Measurements from ENCODE around the gene GNG2. TPM values are rescaled to one million over a fixed set of nuclear protein-coding genes. Genes with fewer than 3 reads are reported as not detected.
A peak's percentile ranks its signal among the peaks of the same experiment; 100 is the strongest.

Gene GNG2
- total and polyA plus RNA-seq, 5 donors from 2014 or later = 145 to 252 (median 203) TPM

DNA sequence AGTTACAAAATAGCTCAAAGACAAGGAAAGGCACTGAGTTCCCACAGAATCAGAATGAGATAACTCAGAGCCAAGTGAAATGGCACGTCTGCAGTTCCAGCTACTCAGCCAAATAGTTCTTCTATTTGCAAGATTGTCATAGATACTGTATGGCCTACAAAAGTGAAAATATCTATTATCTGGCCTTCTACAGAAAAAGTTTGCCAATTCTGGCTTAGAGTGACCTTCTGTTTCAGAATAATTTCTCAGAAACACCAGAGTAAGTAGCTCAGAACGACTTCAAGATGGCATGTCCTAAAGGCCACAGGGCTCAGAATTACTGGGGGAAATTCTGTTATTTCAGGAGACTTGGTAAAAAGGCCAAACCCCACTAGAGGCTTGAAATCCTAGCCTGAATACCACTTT lies 118.3 kb downstream of the GNG2 start:
- Histone ChIP-seq H3K27me3 (ENCODE audit: control insufficient read depth, insufficient read depth, low read length) (no peaks in the 10 kb centered on the region), H3K27ac (ENCODE audit: insufficient read depth, low read length, poor library complexity, severe bottlenecking) (no peak overlapping the region), H3K9me3 (ENCODE audit: control insufficient read depth in 2 of 2, low read length in 2 of 2) (no peaks in the 10 kb centered on the region), H3K4me1 (ENCODE audit: control insufficient read depth, insufficient read depth, low read length, poor library complexity, severe bottlenecking) (peaks cover 7% of the 10 kb centered on the region), H3K4me3 (ENCODE audit: low read depth, low read length) (no peak overlapping the region), H3K36me3 (ENCODE audit: control insufficient read depth, insufficient read depth, low read length) (no peaks in the 10 kb centered on the region)
- DNase-seq (no peak), ATAC-seq (ENCODE audit: low read depth in 2 of 2) (no peak)
- Mint-ChIP-seq H3K27me3 (peaks cover 8% of the 10 kb centered on the region), H3K36me3 (peaks cover under 1% of the 10 kb centered on the region), H3K4me3 (no peak overlapping the region), H3K9me3 (no peaks in the 10 kb centered on the region), H3K27ac (no peak overlapping the region), H3K4me1 (peaks cover 0 to 8% (median 6%) of the 10 kb centered on the region in 4 donors)

DNA sequence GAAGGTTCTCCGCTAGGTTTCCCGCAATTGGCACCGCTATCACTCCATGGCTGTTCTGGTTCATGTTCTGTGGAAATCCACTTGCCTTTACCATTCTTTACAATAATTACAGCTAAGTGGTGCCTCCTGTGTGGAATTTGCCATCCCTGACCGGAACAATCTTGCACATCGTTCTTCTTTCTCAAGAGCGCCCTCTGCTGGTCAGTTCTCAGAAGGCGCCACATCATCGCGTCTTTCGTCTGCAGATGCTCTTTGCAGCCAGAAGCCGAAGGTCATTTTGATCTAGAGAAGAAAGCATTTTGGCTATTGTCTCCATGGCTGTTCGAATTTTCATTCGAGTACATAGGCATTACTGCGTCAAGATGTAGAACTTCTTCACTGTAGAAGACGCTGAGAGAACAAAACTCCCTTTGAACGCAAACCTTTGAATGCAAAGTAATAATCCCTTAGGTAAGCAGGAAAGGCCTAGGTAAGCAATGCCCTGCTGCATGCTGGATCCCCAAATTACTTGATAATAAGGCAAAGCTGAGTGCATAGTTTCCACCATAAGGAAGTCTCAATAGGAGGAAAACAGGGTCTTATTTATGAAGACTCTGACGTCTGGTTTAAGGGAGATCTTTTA lies 118.8 kb downstream of the GNG2 start:
- H3K4me3 Mint-ChIP-seq = no peak overlapping the region
- H3K36me3 ChIP-seq (ENCODE audit: control insufficient read depth, insufficient read depth, low read length) = no peaks in the 10 kb centered on the region
- peaks cover 7% of the 10 kb centered on the region for H3K4me1 ChIP-seq (ENCODE audit: control insufficient read depth, insufficient read depth, low read length, poor library complexity, severe bottlenecking)
- H3K9me3 Mint-ChIP-seq = peaks cover 0 to 2% (median 0%) of the 10 kb centered on the region in 7 donors
- no peaks in the 10 kb centered on the region for H3K9me3 ChIP-seq (ENCODE audit: control insufficient read depth in 2 of 2, low read length in 2 of 2)
- peaks cover 8% of the 10 kb centered on the region for H3K27me3 Mint-ChIP-seq
- peaks cover 0 to 8% (median 6%) of the 10 kb centered on the region in 4 donors for H3K4me1 Mint-ChIP-seq
- no peak overlapping the region for H3K27ac ChIP-seq (ENCODE audit: insufficient read depth, low read length, poor library complexity, severe bottlenecking)
- H3K27ac Mint-ChIP-seq = peak overlapping the region in 1 of 3 donors; percentile 48
- peak in 1 of 2 donors; percentile 56 for ATAC-seq (ENCODE audit: low read depth in 2 of 2)
- H3K27me3 ChIP-seq (ENCODE audit: control insufficient read depth, insufficient read depth, low read length) = no peaks in the 10 kb centered on the region
- H3K4me3 ChIP-seq (ENCODE audit: low read depth, low read length) = no peak overlapping the region
- peak; percentile 70 to 84 (median 72) for DNase-seq
- peaks cover 4% of the 10 kb centered on the region for H3K36me3 Mint-ChIP-seq

DNA sequence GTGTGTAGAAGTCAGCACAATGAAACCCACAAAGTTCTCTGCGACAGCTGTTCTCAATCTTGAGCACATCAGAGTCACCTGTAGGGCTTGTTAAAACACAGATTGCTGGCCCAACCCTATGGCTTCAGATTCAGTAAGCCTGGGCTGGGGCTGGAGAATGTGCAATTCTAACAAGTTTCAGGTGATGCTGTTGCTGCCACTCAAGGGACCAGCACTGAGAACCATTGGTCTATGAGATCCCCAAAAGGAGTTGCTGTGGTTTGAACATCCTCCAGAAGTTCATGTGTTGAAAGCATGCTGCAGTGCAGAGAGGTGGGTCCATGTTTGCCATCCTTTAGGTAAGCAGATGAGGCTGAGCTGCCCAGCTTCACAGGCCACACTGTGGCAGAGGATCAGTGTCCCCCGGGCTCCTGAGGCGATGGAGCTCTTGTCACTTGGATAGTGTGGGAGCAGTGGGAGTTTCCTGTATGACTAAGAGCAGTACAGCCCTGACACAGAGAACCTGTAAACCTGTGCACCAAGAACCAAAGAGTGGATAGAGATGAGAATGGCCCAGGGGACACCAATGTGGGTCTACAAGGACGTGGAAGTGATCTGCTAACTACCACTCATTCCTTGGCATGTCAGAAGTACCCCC lies 120.9 kb downstream of the GNG2 start:
- no peaks in the 10 kb centered on the region for H3K36me3 ChIP-seq (ENCODE audit: control insufficient read depth, insufficient read depth, low read length)
- DNase-seq (peak in 1 of 3 donors; percentile 23), ATAC-seq (ENCODE audit: low read depth in 2 of 2) (no peak)
- peaks cover 0 to 8% (median 6%) of the 10 kb centered on the region in 4 donors for H3K4me1 Mint-ChIP-seq
- H3K9me3 Mint-ChIP-seq = peaks cover 0 to 2% (median 0%) of the 10 kb centered on the region in 7 donors
- no peaks in the 10 kb centered on the region for H3K9me3 ChIP-seq (ENCODE audit: control insufficient read depth in 2 of 2, low read length in 2 of 2)
- peaks cover 4% of the 10 kb centered on the region for H3K36me3 Mint-ChIP-seq
- H3K4me3 ChIP-seq (ENCODE audit: low read depth, low read length) = no peak overlapping the region
- no peak overlapping the region for H3K27ac ChIP-seq (ENCODE audit: insufficient read depth, low read length, poor library complexity, severe bottlenecking)
- H3K27me3 Mint-ChIP-seq = peaks cover 8% of the 10 kb centered on the region
- H3K4me3 Mint-ChIP-seq = no peak overlapping the region
- H3K27me3 ChIP-seq (ENCODE audit: control insufficient read depth, insufficient read depth, low read length) = no peaks in the 10 kb centered on the region
- no peak overlapping the region for H3K27ac Mint-ChIP-seq
- H3K4me1 ChIP-seq (ENCODE audit: control insufficient read depth, insufficient read depth, low read length, poor library complexity, severe bottlenecking) = peaks cover 7% of the 10 kb centered on the region

DNA sequence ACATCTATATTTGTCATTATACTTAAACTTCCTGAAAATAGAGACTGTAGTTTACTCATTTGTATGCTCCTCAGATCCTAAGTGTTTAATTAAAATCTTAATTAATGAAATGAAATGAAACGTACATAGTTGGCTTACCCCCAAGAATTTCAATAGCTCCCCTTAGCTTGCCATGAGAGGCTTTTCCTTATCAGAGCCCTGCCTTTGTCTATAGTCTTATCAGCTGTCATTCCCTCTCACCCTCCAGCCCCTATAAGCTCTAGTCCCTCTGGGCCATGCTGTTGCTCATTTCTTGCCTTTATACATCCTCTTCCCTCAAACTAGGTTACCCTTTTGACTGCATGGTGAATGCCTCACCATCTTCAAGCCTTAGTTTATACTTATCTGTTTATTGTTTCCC lies 127.8 kb downstream of the GNG2 start:
- H3K4me3 ChIP-seq (ENCODE audit: low read depth, low read length) = peak overlapping the region; percentile 96
- H3K27ac ChIP-seq (ENCODE audit: insufficient read depth, low read length, poor library complexity, severe bottlenecking) = peak overlapping the region; percentile 90
- DNase-seq (no peak), ATAC-seq (ENCODE audit: low read depth in 2 of 2) (no peak)
- H3K9me3 Mint-ChIP-seq = peaks cover 0 to 2% (median 0%) of the 10 kb centered on the region in 7 donors
- H3K4me1 Mint-ChIP-seq = peaks cover 18 to 33% (median 22%) of the 10 kb centered on the region in 4 donors
- H3K9me3 ChIP-seq (ENCODE audit: control insufficient read depth in 2 of 2, low read length in 2 of 2) = no peaks in the 10 kb centered on the region
- peaks cover 33% of the 10 kb centered on the region for H3K4me1 ChIP-seq (ENCODE audit: control insufficient read depth, insufficient read depth, low read length, poor library complexity, severe bottlenecking)
- no peaks in the 10 kb centered on the region for H3K27me3 ChIP-seq (ENCODE audit: control insufficient read depth, insufficient read depth, low read length)
- H3K4me3 Mint-ChIP-seq = peak overlapping the region; percentile 94 to 100 (median 98)
- peaks cover 20% of the 10 kb centered on the region for H3K36me3 ChIP-seq (ENCODE audit: control insufficient read depth, insufficient read depth, low read length)
- H3K27ac Mint-ChIP-seq = peak overlapping the region; percentile 89 to 96 (median 95)
- H3K27me3 Mint-ChIP-seq = peaks cover 5% of the 10 kb centered on the region
- peaks cover 14% of the 10 kb centered on the region for H3K36me3 Mint-ChIP-seq

DNA sequence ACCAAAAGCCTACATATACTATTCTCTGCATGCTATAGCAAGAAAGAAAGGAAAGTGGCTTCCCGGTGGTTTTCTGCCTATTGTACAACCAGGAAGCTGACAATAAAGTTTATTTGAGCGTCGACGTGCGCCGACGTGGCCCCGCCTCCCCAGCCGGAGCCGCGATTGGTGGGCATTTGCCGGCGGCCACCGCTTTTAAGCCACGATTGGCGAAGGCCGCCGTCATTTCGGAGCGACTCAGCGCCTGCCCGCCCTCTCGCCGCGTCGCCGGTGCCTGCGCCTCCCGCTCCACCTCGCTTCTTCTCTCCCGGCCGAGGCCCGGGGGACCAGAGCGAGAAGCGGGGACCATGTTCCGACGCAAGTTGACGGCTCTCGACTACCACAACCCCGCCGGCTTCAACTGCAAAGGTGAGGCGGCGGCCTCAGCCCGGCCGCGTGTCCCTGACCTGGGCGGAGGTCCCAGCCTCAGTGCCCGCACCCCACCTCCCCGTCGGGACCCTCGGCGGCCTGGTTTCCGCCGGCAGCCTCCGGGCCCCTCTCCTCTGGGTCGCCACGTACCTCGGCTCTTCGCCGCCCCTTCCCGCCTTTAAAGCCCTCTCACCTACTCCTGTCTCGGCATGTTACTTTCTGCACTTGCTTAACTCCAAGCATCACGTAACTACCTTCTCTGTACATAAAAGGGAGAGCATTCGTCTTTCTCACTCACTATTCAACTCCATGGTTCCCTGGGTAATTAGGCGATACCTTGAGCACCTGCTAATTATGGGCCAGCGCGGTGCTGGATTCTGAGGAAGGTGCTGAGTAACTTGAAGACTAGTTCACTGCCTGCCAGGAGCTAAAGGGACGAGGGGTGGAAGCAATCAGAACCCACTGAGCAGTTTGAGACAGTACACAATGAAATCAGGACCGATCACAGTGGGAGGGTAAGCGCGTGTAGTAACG lies 129.2 kb downstream of the GNG2 start, which contains the start of gene RTRAF:
Gene RTRAF (plus strand): TSS at position 254 of the 942 bp plus-strand sequence. CDS start 94 bp downstream, at position 348.
- Histone ChIP-seq H3K36me3 (ENCODE audit: control insufficient read depth, insufficient read depth, low read length) (peaks cover 33% of the 10 kb centered on the region), H3K27me3 (ENCODE audit: control insufficient read depth, insufficient read depth, low read length) (no peaks in the 10 kb centered on the region), H3K27ac (ENCODE audit: insufficient read depth, low read length, poor library complexity, severe bottlenecking) (peak within 1 kb of the TSS; percentile 90), H3K9me3 (ENCODE audit: control insufficient read depth in 2 of 2, low read length in 2 of 2) (no peaks in the 10 kb centered on the region), H3K4me1 (ENCODE audit: control insufficient read depth, insufficient read depth, low read length, poor library complexity, severe bottlenecking) (peaks cover 33% of the 10 kb centered on the region), H3K4me3 (ENCODE audit: low read depth, low read length) (peak within 1 kb of the TSS; percentile 96)
- Mint-ChIP-seq H3K4me3 (peak within 1 kb of the TSS; percentile 94 to 100 (median 98)), H3K36me3 (peaks cover 20% of the 10 kb centered on the region), H3K27me3 (peaks cover 5% of the 10 kb centered on the region), H3K9me3 (no peaks in the 10 kb centered on the region), H3K4me1 (peaks cover 27 to 45% (median 34%) of the 10 kb centered on the region in 4 donors), H3K27ac (peak within 1 kb of the TSS; percentile 94 to 96 (median 95))
- DNase-seq (peak; percentile 88 to 98 (median 92)), ATAC-seq (ENCODE audit: low read depth in 2 of 2) (peak; percentile 96 to 98)

DNA sequence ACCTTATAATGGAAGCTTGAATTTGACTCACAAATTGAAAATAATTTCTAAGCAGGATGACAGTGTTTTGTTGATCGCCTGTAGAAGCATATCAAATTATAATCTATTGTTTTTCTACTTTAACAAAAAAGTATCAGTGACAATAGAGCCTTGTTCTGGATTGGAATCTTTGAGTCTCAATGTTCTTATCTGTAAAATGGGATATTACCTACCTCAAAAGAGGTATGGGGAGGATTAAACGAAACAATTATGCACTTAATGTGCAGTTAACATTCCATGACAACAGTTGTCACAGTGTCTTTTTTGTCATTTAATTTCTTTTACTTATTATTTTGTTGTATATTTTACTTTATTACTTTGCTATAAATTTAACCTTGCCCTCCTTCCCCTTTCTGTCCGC lies 130.1 kb downstream of the GNG2 start:
- H3K4me1 ChIP-seq (ENCODE audit: control insufficient read depth, insufficient read depth, low read length, poor library complexity, severe bottlenecking) = peaks cover 33% of the 10 kb centered on the region
- H3K4me3 ChIP-seq (ENCODE audit: low read depth, low read length) = peak overlapping the region; percentile 96
- peak overlapping the region; percentile 90 for H3K27ac ChIP-seq (ENCODE audit: insufficient read depth, low read length, poor library complexity, severe bottlenecking)

DNA sequence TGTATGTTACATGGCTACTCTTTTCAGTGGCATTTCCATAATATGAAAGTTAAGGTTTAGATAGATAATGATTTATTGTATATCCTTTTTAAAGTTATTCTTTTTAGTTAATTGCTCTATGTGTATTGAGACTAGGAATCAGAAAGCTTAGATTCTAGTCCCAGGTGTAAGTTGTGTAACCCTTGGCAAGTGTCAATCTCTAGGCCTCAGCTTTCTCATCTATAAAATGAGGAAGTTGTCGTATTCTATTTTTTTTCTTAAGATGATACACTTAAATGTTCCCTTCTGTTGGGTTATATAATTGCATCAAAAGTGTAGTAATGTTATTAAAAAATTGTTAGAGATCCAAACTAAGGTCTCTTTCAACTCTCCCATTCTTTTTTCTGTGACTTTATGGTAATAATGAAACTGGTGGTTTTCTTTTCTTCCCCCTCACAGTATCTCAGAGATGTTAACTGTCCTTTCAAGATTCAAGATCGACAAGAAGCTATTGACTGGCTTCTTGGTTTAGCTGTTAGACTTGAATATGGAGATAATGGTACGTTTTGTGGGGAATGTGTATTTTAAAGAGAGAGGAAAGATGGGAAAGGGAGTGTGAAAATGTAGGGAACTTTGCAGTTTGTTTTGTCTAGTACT lies 133.0 kb downstream of the GNG2 start:
- peaks cover 63% of the 10 kb centered on the region for H3K36me3 ChIP-seq (ENCODE audit: control insufficient read depth, insufficient read depth, low read length)
- no peaks in the 10 kb centered on the region for H3K9me3 ChIP-seq (ENCODE audit: control insufficient read depth in 2 of 2, low read length in 2 of 2)
- no peak for ATAC-seq (ENCODE audit: low read depth in 2 of 2)
- H3K27me3 Mint-ChIP-seq = peaks cover 5% of the 10 kb centered on the region
- peaks cover 44 to 58% (median 50%) of the 10 kb centered on the region in 4 donors for H3K4me1 Mint-ChIP-seq
- H3K4me3 ChIP-seq (ENCODE audit: low read depth, low read length) = peak overlapping the region; percentile 6
- DNase-seq = no peak
- peaks cover 34% of the 10 kb centered on the region for H3K36me3 Mint-ChIP-seq
- H3K27ac Mint-ChIP-seq = peak overlapping the region in 2 of 3 donors; percentile 15 to 30
- H3K4me3 Mint-ChIP-seq = peak overlapping the region in 2 of 4 donors; percentile 6 to 53
- H3K27ac ChIP-seq (ENCODE audit: insufficient read depth, low read length, poor library complexity, severe bottlenecking) = peak overlapping the region; percentile 24
- peaks cover 33% of the 10 kb centered on the region for H3K4me1 ChIP-seq (ENCODE audit: control insufficient read depth, insufficient read depth, low read length, poor library complexity, severe bottlenecking)
- no peaks in the 10 kb centered on the region for H3K9me3 Mint-ChIP-seq
- H3K27me3 ChIP-seq (ENCODE audit: control insufficient read depth, insufficient read depth, low read length) = no peaks in the 10 kb centered on the region

More for the DNA sequence above, 130.1 kb downstream of the GNG2 start:
- peaks cover 29% of the 10 kb centered on the region for H3K36me3 Mint-ChIP-seq
- Histone ChIP-seq H3K9me3 (ENCODE audit: control insufficient read depth in 2 of 2, low read length in 2 of 2) (no peaks in the 10 kb centered on the region), H3K36me3 (ENCODE audit: control insufficient read depth, insufficient read depth, low read length) (peaks cover 43% of the 10 kb centered on the region), H3K27me3 (ENCODE audit: control insufficient read depth, insufficient read depth, low read length) (no peaks in the 10 kb centered on the region)
- peaks cover 5% of the 10 kb centered on the region for H3K27me3 Mint-ChIP-seq
- H3K4me3 Mint-ChIP-seq = peak overlapping the region; percentile 94 to 100 (median 98)
- no peaks in the 10 kb centered on the region for H3K9me3 Mint-ChIP-seq
- no peak for DNase-seq
- ATAC-seq (ENCODE audit: low read depth in 2 of 2) = no peak
- H3K27ac Mint-ChIP-seq = peak overlapping the region; percentile 94 to 96 (median 95)
- peaks cover 35 to 52% (median 39%) of the 10 kb centered on the region in 4 donors for H3K4me1 Mint-ChIP-seq
